ENCODE results near the gene PRM3.

GRCh38 chr16:11289202-11289601 lies 15.8 kb upstream of the PRM3 start:
- TF ChIP-seq POLR2A (IDR thresholded peaks at IDR 0.05) = no peak
- no peak for TF ChIP-seq EP300 (IDR thresholded peaks at IDR 0.05; ENCODE audit: low read depth)
- no peak for TF ChIP-seq CTCF (IDR thresholded peaks at IDR 0.05)
- TF ChIP-seq POLR2AphosphoS5 (IDR thresholded peaks at IDR 0.05) = no peak
